ENCODE data around the gene MAST4.

Gene MAST4

DNA sequence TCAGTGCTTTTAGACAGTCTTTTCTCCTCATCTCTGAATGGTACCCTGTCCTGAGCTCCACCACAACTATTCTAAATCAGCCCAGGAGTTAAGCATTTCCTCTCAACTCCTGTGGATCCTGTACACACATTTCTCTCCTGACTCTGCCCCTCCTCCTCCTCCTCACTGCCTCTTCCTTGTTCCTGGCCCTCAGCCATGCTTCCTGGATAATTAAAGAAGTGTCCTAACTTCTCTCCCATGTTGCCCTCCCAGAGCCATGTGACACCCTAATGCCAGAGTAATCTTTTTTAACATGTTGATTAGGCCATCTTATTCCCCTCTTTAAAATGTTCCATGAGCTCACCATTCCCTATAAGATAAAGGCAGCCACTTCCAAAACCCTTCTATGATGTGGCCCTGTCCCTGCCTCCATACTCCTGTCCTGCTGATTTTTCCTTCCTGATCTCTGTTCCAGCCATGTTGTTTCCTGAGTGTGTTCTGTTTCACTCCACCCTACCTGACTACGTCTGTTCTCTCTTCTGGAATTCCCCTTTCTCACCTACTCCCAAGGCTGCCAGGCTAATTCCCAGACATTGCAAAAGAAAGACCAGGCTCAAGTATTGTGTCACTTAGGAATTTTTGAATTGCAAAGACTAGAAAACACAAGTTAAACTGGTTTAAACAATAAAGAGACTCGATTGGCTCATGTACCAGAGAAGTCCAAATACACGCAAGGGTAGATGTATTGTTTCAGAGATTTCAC, 295.2 kb downstream of the MAST4 start:
- Histone ChIP-seq H3K4me1 (ENCODE audit: control insufficient read depth, insufficient read depth, low read length) (no peaks in the 10 kb centered on the region), H3K27me3 (ENCODE audit: control insufficient read depth, insufficient read depth, low read length, poor library complexity, severe bottlenecking) (no peaks in the 10 kb centered on the region), H3K27ac (ENCODE audit: insufficient read depth, low read depth, low read length, poor library complexity, severe bottlenecking) (no peak overlapping the region), H3K4me3 (ENCODE audit: insufficient read depth, low read depth, low read length) (no peak overlapping the region), H3K9me3 (ENCODE audit: control insufficient read depth, low read length) (no peaks in the 10 kb centered on the region), H3K36me3 (ENCODE audit: control insufficient read depth, insufficient read depth, low read length) (no peaks in the 10 kb centered on the region)
- 78 to 83% methylated on average over 3 of the region's 3 CpGs for WGBS, 2 experiments

DNA sequence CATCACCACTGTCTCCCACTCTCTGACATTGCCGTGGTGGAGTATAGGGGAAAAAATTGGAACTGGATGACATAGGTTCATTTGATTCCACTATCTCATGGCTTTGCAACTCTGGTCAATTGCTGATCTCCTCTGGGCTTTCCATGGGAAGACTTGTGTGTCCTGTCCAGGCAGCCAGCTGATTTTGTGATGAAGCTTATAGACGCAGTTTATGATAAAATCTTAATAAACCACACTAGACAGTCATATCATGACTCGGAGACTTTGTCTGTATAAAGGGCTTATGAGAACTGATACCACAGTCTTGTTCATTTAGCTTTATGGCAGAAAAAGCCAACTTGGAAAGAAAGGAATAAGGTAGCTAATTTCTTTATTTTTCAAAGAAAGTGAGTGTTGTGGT, 296.5 kb downstream of the MAST4 start:
- WGBS, 2 experiments, result 92 to 100% methylated on average over 1 to 3 of the region's 3 CpGs
- no peaks in the 10 kb centered on the region for H3K9me3 ChIP-seq (ENCODE audit: control insufficient read depth, low read length)
- H3K4me3 ChIP-seq (ENCODE audit: insufficient read depth, low read depth, low read length), result no peak overlapping the region
- H3K36me3 ChIP-seq (ENCODE audit: control insufficient read depth, insufficient read depth, low read length), result no peaks in the 10 kb centered on the region
- H3K27ac ChIP-seq (ENCODE audit: insufficient read depth, low read depth, low read length, poor library complexity, severe bottlenecking), result no peak overlapping the region
- H3K4me1 ChIP-seq (ENCODE audit: control insufficient read depth, insufficient read depth, low read length), result no peaks in the 10 kb centered on the region
- H3K27me3 ChIP-seq (ENCODE audit: control insufficient read depth, insufficient read depth, low read length, poor library complexity, severe bottlenecking), result no peaks in the 10 kb centered on the region

DNA sequence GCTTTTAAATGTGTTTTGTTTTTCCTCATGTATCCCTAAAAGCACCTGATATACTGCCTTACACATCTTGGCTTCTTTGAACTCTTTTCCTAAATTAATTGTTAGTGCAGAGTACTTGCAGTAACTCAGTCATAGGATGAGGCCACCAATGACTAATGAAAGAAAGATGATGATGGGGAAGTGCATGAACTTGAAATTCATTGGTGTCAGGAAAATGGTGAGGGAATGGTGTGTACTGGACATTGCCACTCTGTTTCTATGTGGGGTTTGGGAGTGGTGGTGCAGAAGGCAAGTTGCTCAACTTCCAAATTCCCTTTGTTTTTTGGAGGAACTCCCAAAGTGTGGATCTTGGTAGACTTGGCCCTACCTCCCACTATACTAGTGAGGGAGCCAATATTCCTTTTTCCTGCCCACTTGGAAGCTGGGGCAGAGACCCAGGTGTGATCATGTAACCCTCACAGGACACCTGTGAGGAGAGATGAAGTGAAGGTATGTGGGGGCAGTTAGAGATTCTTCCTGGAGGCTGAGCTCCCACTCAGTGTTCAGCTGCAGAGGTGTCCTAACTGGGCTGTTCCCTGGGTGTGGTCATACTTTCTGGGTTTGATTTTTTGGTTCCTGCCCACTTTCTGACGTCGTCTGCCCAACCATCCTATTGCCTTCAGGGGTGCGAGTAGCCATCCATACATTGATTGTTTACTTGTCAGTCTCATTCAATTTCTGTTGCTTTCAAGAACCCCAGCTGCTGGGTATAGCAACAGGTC, 298.5 kb downstream of the MAST4 start:
- H3K9me3 ChIP-seq (ENCODE audit: control insufficient read depth, low read length), result no peaks in the 10 kb centered on the region
- WGBS, 2 experiments, result 90 to 93% methylated on average over 3 of the region's 3 CpGs

DNA sequence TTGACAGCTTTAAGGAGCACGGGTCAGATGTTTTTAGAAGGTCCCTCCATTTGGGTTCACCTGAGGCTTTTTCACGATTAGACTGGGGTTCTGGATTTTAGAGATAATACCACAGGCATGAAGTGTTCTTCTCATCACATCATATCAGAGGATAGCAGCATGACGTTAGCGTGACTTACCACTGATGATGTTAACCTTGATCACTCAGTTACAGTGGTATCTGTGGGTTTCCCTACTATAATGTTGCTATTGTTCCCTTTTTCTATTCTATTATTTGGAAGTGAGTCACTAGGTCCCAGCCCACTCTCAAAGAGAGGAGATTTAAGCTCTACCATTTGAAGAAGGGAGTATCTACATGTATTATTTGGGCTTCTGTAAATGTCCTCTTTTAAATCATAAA, 300.0 kb downstream of the MAST4 start:
- H3K4me3 ChIP-seq (ENCODE audit: insufficient read depth, low read depth, low read length), result no peak overlapping the region
- H3K27ac ChIP-seq (ENCODE audit: insufficient read depth, low read depth, low read length, poor library complexity, severe bottlenecking), result no peak overlapping the region
- 90 to 93% methylated on average over 4 of the region's 4 CpGs for WGBS, 2 experiments
- H3K4me1 ChIP-seq (ENCODE audit: control insufficient read depth, insufficient read depth, low read length), result no peaks in the 10 kb centered on the region
- H3K9me3 ChIP-seq (ENCODE audit: control insufficient read depth, low read length), result no peaks in the 10 kb centered on the region
- no peaks in the 10 kb centered on the region for H3K36me3 ChIP-seq (ENCODE audit: control insufficient read depth, insufficient read depth, low read length)
- no peaks in the 10 kb centered on the region for H3K27me3 ChIP-seq (ENCODE audit: control insufficient read depth, insufficient read depth, low read length, poor library complexity, severe bottlenecking)

More for the DNA sequence above, 298.5 kb downstream of the MAST4 start:
- Histone ChIP-seq H3K4me3 (ENCODE audit: insufficient read depth, low read depth, low read length) (no peak overlapping the region), H3K4me1 (ENCODE audit: control insufficient read depth, insufficient read depth, low read length) (no peaks in the 10 kb centered on the region), H3K27ac (ENCODE audit: insufficient read depth, low read depth, low read length, poor library complexity, severe bottlenecking) (no peak overlapping the region), H3K27me3 (ENCODE audit: control insufficient read depth, insufficient read depth, low read length, poor library complexity, severe bottlenecking) (no peaks in the 10 kb centered on the region), H3K36me3 (ENCODE audit: control insufficient read depth, insufficient read depth, low read length) (no peaks in the 10 kb centered on the region)

DNA sequence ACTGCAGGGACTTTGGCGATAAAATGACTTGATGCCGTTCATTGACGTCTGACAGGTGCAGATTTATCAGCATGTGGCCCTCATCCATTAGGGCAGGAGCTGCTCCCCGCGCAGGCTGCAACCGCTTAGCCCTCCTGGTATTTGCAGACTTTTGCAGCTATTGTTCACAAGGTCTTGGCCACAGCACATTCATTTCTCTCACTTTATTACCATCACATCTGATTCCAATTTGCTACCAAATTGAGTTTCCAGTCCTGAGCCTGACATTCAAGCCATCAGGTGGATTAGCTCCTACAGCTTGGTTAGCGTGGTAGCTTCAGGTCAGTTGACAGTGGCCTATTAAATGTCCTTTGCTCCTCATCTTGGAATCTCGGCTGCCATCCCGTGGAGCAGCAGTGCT, 301.2 kb downstream of the MAST4 start:
- no peaks in the 10 kb centered on the region for H3K27me3 ChIP-seq (ENCODE audit: control insufficient read depth, insufficient read depth, low read length, poor library complexity, severe bottlenecking)
- no peaks in the 10 kb centered on the region for H3K4me1 ChIP-seq (ENCODE audit: control insufficient read depth, insufficient read depth, low read length)
- no peak overlapping the region for H3K27ac ChIP-seq (ENCODE audit: insufficient read depth, low read depth, low read length, poor library complexity, severe bottlenecking)
- no peak overlapping the region for H3K4me3 ChIP-seq (ENCODE audit: insufficient read depth, low read depth, low read length)
- H3K36me3 ChIP-seq (ENCODE audit: control insufficient read depth, insufficient read depth, low read length), result no peaks in the 10 kb centered on the region
- 90 to 92% methylated on average over 9 of the region's 9 CpGs for WGBS, 2 experiments
- H3K9me3 ChIP-seq (ENCODE audit: control insufficient read depth, low read length), result no peaks in the 10 kb centered on the region

DNA sequence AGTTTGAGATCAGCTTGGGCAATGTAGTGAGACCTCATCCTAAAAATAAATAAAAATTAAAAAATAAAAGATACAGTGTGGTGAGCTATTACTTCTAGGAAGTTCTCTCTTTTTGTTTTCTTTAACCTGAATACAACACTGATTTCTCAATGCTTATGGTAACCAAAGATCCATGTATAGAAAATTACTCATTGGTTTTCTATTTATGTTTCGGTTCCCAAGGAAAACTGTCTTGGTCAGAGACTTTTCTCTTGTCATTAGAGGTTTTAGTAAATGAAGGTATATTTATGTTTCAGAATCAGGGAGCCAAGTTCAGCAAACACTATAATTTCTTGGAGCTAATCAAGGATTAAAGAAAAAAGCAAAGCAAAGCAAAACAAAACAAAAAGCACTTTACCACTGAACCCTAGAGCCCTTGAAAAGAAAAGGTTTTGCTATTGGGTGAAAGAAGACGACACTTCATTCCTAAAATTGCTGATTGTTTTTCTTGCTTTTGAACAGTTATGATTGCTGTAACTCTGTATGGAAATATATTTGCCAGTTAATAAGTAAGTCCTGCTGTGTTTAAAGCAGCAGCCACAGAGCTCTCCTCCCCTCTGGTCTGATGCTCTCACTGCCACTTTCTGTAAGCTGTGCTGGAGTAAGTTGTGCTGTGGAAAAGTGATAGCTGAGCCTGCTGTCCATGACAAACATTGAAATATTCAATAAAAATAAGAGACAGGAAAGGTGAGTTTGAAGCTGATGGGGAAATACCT, 302.2 kb downstream of the MAST4 start:
- H3K36me3 ChIP-seq (ENCODE audit: control insufficient read depth, insufficient read depth, low read length), result no peaks in the 10 kb centered on the region
- H3K4me3 ChIP-seq (ENCODE audit: insufficient read depth, low read depth, low read length), result no peak overlapping the region
- H3K27ac ChIP-seq (ENCODE audit: insufficient read depth, low read depth, low read length, poor library complexity, severe bottlenecking), result no peak overlapping the region
- 92 to 94% methylated on average over 1 to 2 of the region's 2 CpGs for WGBS, 2 experiments
- H3K9me3 ChIP-seq (ENCODE audit: control insufficient read depth, low read length), result no peaks in the 10 kb centered on the region
- peaks cover 6% of the 10 kb centered on the region for H3K27me3 ChIP-seq (ENCODE audit: control insufficient read depth, insufficient read depth, low read length, poor library complexity, severe bottlenecking)
- H3K4me1 ChIP-seq (ENCODE audit: control insufficient read depth, insufficient read depth, low read length), result no peaks in the 10 kb centered on the region

DNA sequence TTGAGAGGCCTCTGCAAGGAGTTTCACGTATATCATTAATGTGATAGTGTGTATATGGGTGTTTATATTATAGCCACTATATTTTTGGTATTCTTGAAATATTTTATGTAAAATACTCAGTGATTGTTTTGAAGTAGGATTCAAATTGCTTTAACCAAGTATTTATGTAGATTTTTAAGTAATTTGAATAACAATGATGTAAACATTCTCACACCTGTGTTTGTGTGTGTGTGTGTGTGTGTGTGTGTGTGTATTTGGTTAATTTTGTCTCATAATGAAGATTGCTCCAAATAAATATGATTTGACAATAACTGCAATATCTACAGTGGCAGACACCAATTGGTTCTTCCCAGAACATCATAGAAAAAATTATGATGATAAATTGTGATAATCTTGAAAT, 307.0 kb downstream of the MAST4 start:
- no peak overlapping the region for H3K4me3 ChIP-seq (ENCODE audit: insufficient read depth, low read depth, low read length)
- peaks cover 10% of the 10 kb centered on the region for H3K4me1 ChIP-seq (ENCODE audit: control insufficient read depth, insufficient read depth, low read length)
- H3K27me3 ChIP-seq (ENCODE audit: control insufficient read depth, insufficient read depth, low read length, poor library complexity, severe bottlenecking), result peaks cover 6% of the 10 kb centered on the region
- H3K27ac ChIP-seq (ENCODE audit: insufficient read depth, low read depth, low read length, poor library complexity, severe bottlenecking), result no peak overlapping the region
- H3K9me3 ChIP-seq (ENCODE audit: control insufficient read depth, low read length), result no peaks in the 10 kb centered on the region
- WGBS, 2 experiments, result 86% methylated on average over 1 of the region's 1 CpG; no CpG with 5 or more reads in 1 of the 2 experiments
- no peaks in the 10 kb centered on the region for H3K36me3 ChIP-seq (ENCODE audit: control insufficient read depth, insufficient read depth, low read length)

DNA sequence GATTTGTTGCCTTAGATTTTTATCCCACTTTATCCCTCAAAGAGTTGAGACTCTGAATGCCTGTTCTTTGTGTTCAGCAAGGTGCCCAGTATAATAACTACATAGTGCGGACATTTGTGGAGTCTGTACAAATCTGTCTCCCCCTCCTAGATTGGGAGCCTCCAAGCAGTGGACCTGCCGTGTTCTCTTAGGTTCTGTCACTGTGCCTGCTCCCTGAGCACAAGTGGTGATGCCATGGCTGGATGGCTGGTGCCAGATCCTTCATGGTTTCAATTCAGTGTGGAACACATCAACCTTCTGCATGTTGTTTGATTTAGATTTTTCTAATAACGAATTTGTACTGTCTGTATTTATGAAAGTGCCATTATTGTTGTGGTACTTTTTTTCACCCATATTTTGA, 307.5 kb downstream of the MAST4 start:
- H3K27ac ChIP-seq (ENCODE audit: insufficient read depth, low read depth, low read length, poor library complexity, severe bottlenecking), result no peak overlapping the region
- peaks cover 10% of the 10 kb centered on the region for H3K4me1 ChIP-seq (ENCODE audit: control insufficient read depth, insufficient read depth, low read length)
- WGBS, 2 experiments, result 46 to 65% methylated on average over 3 of the region's 3 CpGs
- peaks cover 6% of the 10 kb centered on the region for H3K27me3 ChIP-seq (ENCODE audit: control insufficient read depth, insufficient read depth, low read length, poor library complexity, severe bottlenecking)
- no peak overlapping the region for H3K4me3 ChIP-seq (ENCODE audit: insufficient read depth, low read depth, low read length)
- no peaks in the 10 kb centered on the region for H3K9me3 ChIP-seq (ENCODE audit: control insufficient read depth, low read length)
- no peaks in the 10 kb centered on the region for H3K36me3 ChIP-seq (ENCODE audit: control insufficient read depth, insufficient read depth, low read length)

DNA sequence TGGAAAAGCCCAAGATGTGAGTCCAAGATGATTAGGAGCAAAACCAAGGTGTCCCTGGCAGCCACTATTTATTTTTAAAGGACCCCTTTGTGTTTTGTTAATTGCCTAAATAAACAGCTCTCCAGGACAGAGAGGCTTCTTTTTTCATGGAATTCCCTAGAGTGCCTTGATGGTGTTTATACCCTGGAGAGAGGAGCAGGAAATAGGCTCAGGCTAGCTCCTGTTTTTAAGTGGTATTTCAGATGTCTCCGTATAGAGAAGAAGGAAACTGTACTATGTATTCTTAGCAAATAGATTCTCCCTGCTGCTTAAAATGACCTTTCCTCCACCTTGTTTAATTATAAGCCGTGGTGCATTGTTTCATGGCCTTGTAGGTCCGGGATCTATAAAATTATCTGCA, 308.0 kb downstream of the MAST4 start:
- Histone ChIP-seq H3K4me1 (ENCODE audit: control insufficient read depth, insufficient read depth, low read length) (peaks cover 10% of the 10 kb centered on the region), H3K4me3 (ENCODE audit: insufficient read depth, low read depth, low read length) (no peak overlapping the region), H3K9me3 (ENCODE audit: control insufficient read depth, low read length) (no peaks in the 10 kb centered on the region), H3K27ac (ENCODE audit: insufficient read depth, low read depth, low read length, poor library complexity, severe bottlenecking) (no peak overlapping the region), H3K36me3 (ENCODE audit: control insufficient read depth, insufficient read depth, low read length) (no peaks in the 10 kb centered on the region), H3K27me3 (ENCODE audit: control insufficient read depth, insufficient read depth, low read length, poor library complexity, severe bottlenecking) (peaks cover 6% of the 10 kb centered on the region)
- 0 to 2% methylated on average over 1 to 3 of the region's 3 CpGs for WGBS, 2 experiments

DNA sequence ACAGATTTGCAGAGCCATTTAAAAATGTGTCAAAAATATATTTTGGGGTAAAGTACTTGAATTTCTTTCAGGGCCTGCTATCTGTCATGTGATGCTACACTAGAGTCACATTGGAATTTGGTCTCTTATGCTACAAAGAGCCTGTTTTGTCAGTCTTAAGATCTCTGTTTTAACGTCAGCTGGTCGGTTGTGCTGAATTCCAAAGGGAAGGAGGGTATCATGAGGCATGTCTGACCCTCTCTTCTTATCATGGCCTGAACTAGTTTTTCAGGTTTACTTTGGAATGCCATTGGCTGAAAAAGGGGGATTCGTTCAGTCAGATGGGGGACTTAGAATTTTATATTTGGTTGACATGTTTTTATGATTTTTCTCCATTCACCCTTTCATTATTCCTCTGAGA, 309.8 kb downstream of the MAST4 start:
- no peaks in the 10 kb centered on the region for H3K9me3 ChIP-seq (ENCODE audit: control insufficient read depth, low read length)
- peaks cover 6% of the 10 kb centered on the region for H3K27me3 ChIP-seq (ENCODE audit: control insufficient read depth, insufficient read depth, low read length, poor library complexity, severe bottlenecking)
- H3K4me3 ChIP-seq (ENCODE audit: insufficient read depth, low read depth, low read length), result no peak overlapping the region
- no peaks in the 10 kb centered on the region for H3K36me3 ChIP-seq (ENCODE audit: control insufficient read depth, insufficient read depth, low read length)
- no peak overlapping the region for H3K27ac ChIP-seq (ENCODE audit: insufficient read depth, low read depth, low read length, poor library complexity, severe bottlenecking)
- H3K4me1 ChIP-seq (ENCODE audit: control insufficient read depth, insufficient read depth, low read length), result peaks cover 10% of the 10 kb centered on the region
- 83 to 88% methylated on average over 2 to 3 of the region's 3 CpGs for WGBS, 2 experiments
